ENCODE results near the gene BANP. TPM values are rescaled to one million over a fixed set of nuclear protein-coding genes. Genes with fewer than 3 reads are reported as not detected.
"Not testable (repeated sequence)": the region's sequence is repeated elsewhere in the genome, so short reads cannot be mapped to it uniquely, and the experiment has no call there.

BANP gene, protein sequence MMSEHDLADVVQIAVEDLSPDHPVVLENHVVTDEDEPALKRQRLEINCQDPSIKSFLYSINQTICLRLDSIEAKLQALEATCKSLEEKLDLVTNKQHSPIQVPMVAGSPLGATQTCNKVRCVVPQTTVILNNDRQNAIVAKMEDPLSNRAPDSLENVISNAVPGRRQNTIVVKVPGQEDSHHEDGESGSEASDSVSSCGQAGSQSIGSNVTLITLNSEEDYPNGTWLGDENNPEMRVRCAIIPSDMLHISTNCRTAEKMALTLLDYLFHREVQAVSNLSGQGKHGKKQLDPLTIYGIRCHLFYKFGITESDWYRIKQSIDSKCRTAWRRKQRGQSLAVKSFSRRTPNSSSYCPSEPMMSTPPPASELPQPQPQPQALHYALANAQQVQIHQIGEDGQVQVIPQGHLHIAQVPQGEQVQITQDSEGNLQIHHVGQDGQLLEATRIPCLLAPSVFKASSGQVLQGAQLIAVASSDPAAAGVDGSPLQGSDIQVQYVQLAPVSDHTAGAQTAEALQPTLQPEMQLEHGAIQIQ
- total RNA-seq, result 29.7 TPM
- long read RNA-seq, partial matches to known transcripts, result 5 of 47 reads
- long read RNA-seq, other reads (novel, unspliced or antisense), result 31 of 47 reads

DNA sequence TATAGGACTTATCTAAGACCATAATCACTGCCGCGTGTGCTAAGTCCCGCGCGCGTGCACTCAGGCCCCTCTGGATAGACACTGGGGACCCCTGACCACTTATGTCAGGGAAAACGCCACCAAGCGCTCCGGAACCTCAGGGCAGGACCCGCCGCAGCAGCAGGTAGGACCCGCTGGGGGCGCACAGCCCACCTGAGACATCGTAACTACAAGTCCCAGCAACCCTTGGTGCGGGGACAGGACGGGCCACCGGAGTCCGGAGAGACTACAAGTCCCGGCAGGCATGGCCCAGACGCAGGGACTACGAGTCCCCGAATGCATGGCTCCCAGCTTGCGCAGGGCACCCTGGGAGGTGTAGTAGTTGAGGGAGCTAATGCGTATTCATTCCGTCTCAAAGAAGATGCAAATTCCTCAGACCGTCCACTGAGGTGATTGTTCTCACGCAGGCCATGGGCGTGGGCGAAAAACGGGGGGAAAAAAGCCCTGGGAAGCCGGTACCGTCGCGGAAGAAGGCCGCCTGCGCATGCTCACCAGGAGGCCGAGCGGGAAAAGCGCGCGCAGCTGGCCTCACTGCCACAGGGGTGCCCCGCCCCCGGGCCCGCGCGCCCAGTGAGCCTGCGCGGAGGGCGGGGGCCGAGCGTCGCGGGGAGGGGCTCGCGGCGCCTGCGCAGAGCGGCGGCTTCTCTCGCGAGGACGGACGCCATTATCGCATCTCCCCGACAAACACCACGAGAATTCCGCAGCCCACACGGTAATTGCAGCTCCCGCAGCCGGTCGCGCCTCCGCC is at the start of gene BANP:
TSS of gene BANP (plus strand) at position 670 of the 787 bp plus-strand sequence. CDS start 23,682 bp downstream, outside the sequence.
- Histone ChIP-seq H3K27me3 (ENCODE audit: low read depth) (no peaks in the 10 kb centered on the region), H3K36me3 (no peaks in the 10 kb centered on the region), H3K4me1 (peaks cover 42% of the 10 kb centered on the region), H3K27ac (peak within 1 kb of the TSS; percentile 93), H3K9me3 (no peaks in the 10 kb centered on the region), H3K4me3 (peak within 1 kb of the TSS; percentile 89)
- peak; percentile 99 for DNase-seq
- TF ChIP-seq, protein P1, sequence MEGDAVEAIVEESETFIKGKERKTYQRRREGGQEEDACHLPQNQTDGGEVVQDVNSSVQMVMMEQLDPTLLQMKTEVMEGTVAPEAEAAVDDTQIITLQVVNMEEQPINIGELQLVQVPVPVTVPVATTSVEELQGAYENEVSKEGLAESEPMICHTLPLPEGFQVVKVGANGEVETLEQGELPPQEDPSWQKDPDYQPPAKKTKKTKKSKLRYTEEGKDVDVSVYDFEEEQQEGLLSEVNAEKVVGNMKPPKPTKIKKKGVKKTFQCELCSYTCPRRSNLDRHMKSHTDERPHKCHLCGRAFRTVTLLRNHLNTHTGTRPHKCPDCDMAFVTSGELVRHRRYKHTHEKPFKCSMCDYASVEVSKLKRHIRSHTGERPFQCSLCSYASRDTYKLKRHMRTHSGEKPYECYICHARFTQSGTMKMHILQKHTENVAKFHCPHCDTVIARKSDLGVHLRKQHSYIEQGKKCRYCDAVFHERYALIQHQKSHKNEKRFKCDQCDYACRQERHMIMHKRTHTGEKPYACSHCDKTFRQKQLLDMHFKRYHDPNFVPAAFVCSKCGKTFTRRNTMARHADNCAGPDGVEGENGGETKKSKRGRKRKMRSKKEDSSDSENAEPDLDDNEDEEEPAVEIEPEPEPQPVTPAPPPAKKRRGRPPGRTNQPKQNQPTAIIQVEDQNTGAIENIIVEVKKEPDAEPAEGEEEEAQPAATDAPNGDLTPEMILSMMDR (IDR thresholded peaks at IDR 0.05), result peak; percentile 61
- intact Hi-C loops (cut with DNase I), result no loop called here
- peak; percentile 97 for ATAC-seq

DNA sequence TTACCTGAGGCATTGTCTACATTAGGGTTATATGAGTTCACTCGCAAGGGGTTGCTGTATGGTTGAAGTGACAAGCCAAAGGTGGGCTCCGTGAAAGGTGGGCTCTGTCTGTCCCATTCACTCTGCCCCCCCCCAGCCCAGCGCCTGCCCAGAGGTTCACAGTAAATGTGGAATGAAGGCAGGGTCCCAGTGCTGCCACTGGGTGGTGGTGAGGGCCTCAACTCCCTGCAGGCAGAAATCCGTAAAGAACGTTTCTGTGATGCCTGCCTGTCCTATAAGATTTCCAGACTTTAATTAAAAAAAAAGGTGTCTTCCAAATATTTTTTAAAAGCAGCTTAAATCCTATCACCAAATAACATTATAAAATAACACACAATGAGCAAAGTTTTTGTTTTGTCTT is 46.3 kb upstream of the BANP start:
- intact Hi-C loops (cut with DNase I); H3K36me3 ChIP-seq; H3K27ac ChIP-seq; ATAC-seq; H3K4me3 ChIP-seq; DNase-seq; H3K9me3 ChIP-seq; H3K27me3 ChIP-seq (ENCODE audit: low read depth); H3K4me1 ChIP-seq: not testable (repeated sequence)

DNA sequence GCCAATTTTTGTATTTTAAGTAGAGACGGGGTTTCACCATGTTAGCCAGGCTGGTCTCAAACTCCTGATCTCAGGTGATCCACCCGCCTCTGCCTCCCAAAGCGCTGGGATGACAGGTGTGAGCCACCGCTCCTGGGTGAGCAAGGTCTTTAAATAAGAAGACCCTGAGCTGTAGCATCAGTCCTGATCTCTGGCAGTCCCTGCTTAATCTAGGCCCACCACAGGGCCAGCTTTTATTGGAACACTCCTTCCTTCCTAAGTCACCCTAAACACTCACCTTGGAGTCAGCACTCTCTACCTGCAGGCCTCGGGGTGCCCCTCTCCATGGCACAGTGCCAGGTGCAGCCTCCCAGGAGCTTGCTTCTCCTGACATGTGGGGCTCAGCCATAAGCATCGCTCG is 45.7 kb upstream of the BANP start:
- DNase-seq; intact Hi-C loops (cut with DNase I); H3K4me3 ChIP-seq; H3K36me3 ChIP-seq; H3K4me1 ChIP-seq; H3K27ac ChIP-seq; ATAC-seq; H3K9me3 ChIP-seq; H3K27me3 ChIP-seq (ENCODE audit: low read depth): not testable (repeated sequence)

DNA sequence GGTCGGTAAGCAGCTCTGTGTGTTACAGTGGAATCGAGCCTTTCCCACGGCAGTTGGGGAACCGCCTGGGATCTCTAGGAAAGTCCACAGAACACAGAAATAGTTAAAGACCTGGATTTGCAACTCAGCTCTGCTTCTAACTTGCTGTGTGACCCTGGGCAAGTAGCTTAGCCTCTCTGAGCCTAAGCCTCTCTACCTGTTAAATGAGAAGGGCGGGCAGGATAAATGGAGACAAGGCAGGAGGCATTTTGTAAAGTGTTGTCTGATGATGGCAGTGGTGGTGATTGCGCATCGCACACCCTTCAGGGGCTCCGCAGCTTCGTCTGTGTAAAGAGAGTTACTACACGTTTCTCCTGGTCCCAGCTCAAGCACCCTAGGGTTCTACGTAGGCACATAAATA is 43.1 kb upstream of the BANP start:
- H3K27me3 ChIP-seq (ENCODE audit: low read depth); H3K9me3 ChIP-seq; H3K4me1 ChIP-seq; ATAC-seq; H3K36me3 ChIP-seq; H3K27ac ChIP-seq; DNase-seq; H3K4me3 ChIP-seq; intact Hi-C loops (cut with DNase I): not testable (repeated sequence)

DNA sequence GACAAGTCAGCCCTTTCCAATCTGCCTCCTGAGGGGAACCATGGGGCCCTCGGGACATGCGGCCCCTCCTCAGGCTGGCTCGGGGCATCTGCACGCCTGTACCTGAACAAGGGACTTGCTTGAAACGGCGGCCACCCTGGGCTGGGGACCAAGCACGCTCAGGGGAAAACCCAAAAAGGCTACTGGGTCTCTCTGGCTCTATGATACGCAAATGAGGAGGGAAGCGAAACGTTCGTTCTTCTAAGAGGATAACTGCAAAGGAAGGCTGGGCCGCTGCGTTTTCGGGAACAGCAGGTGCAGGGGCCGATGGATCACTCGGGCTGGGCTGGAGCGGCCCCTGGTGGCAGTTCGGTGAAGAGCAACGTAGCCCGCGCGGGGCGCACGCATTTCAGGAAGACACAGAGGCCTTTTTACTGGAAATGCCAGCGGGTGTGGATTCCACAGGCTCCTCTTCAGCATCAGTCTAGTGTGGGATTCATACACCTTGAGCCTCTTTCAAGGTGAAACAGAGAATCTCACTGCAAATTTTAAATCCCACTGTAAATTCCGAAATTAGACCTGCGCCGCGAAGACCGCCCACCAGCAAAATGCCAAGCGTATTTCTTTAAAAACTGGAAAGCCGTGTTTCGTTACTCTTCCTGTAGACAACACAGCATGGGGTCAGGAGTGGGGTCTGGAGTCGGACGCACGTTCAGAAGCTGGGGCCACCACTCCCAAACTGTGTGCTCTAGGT is 41.9 kb upstream of the BANP start:
- ATAC-seq (peak; percentile 89 to 91), DNase-seq (peak; percentile 85)
- H3K9me3 ChIP-seq; H3K27ac ChIP-seq; H3K4me1 ChIP-seq; H3K4me3 ChIP-seq; H3K36me3 ChIP-seq; intact Hi-C loops (cut with DNase I); H3K27me3 ChIP-seq (ENCODE audit: low read depth): not testable (repeated sequence)
- TF ChIP-seq, protein P1 (IDR thresholded peaks at IDR 0.05), result peak; percentile 92

DNA sequence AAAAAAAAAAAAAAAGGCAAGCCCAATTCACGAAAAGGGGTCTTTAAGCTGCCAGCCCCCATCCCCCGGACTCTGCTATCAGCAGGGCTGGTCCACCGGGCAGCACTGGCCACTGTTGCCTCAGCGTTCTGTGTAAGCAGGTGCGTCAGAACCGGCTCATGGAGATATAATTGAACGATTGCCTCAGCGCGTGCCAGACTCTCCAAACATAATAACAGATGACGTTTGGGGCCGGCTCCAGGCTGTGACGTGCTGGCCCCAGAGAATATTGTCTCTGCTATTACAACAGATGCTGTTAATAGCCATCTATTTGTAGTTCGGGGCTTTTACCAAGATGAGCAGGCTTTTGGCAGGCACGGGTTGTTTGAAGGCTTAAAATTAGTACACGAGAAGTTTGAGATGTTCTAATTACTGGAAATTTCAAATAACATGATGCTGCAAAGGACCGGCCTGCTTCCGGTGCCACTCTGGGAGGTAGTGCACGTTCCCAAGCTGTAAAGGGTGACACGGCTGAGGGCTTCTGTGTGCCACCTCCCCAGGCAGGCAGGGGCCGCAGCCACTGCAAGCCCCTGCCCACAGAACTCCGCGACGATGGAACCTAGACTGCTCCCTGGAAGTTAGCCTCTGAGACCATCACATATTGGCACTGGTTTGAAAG is 40.0 kb upstream of the BANP start:
- H3K4me3 ChIP-seq; intact Hi-C loops (cut with DNase I); H3K27me3 ChIP-seq (ENCODE audit: low read depth); H3K36me3 ChIP-seq; DNase-seq; H3K27ac ChIP-seq; H3K9me3 ChIP-seq; H3K4me1 ChIP-seq: not testable (repeated sequence)
- peak; percentile 31 for ATAC-seq

DNA sequence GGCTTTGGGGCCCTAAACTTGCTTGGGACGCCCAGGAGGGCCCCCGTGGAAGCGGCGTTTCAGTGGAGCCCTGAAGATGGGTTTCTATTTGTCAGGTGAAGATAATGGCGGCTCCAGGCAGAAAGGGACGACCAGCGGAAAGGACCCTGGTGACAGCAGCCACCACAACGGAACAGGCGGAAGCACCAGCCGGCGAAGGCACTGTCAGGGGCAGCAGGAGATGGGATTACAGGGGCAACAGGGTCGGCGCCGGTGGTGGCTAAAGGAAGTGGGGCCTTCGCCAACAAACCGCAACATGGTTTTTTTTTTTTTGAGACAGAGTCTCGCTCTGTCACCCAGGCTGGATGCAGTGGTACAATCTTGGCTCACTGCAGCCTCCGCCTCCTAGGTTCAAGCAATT is 38.5 kb upstream of the BANP start:
- DNase-seq; ATAC-seq; H3K9me3 ChIP-seq; intact Hi-C loops (cut with DNase I); H3K27me3 ChIP-seq (ENCODE audit: low read depth); H3K4me3 ChIP-seq; H3K27ac ChIP-seq; H3K36me3 ChIP-seq; H3K4me1 ChIP-seq: not testable (repeated sequence)

DNA sequence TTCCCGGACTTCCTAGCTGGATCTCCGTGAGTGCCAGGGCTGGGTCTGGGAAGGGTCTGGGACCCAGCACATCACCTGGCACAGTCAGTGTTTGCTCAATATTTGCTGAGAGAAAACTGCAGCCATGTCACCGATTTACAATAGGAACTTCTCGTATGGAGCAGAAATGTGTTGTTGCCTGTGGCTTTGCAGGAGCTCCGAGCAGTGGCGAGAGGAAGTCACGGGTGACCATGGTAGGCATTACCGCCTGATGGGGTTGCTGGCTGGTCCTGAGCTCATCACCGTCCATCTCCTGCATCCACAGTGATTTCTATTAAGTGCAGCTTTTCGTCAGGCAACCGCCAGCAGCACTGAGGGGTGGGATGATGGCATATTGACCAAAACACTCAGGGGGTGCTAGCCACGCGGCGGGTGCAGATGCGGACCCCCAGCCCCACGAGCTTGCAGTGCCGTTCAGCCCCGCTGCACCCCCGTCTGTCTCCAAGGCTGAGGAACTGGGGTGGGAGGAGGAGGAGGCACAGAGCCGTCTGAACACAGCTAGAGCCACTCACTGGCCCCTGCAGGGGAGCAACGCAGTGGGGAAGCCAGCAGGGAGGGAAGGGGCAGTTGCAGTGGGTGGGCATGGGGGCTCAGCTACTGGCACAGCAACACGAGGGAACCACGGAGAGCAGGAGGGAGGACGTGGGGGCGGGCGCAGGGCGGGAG is 37.1 kb upstream of the BANP start:
- DNase-seq; H3K36me3 ChIP-seq; H3K4me1 ChIP-seq; H3K27ac ChIP-seq; intact Hi-C loops (cut with DNase I); H3K9me3 ChIP-seq; H3K4me3 ChIP-seq; H3K27me3 ChIP-seq (ENCODE audit: low read depth); ATAC-seq: not testable (repeated sequence)

Data from lower lobe of right lung (tissue), 2 donors.